Measurements from ENCODE around the gene SART1.

- TF ChIP-seq CTCF (conservative IDR thresholded peaks at IDR 0.05 in 1 of 2, IDR thresholded peaks at IDR 0.05 in 1 of 2; ENCODE audit: low read depth in 1 of 2, low read length in 2 of 2) (no peak), EZH2 (IDR thresholded peaks at IDR 0.05; ENCODE audit: low read length, missing control alignments) (no peak)
Measured at GRCh38 chr11:65947603-65948125, 13.9 kb upstream of the SART1 start.
